GM10248 (cell line): ENCODE results near the gene PTCRA.
A peak's percentile ranks its signal among the peaks of the same experiment; 100 is the strongest.
"Not testable (repeated sequence)": the region's sequence is repeated elsewhere in the genome, so short reads cannot be mapped to it uniquely, and the experiment has no call there.

Experiments
- CTCF ChIA-PET: fragments of 300-600 bp; sonication (Branson Sonifier 250); formaldehyde crosslinking; extraction: SDS; loops from one replicate; lab custom pipeline; 2021; ENCODE audit warnings: antibody characterized with exemption; lab: Yijun Ruan, JAX
- POLR2A ChIA-PET: fragments of 350-650 bp; sonication (Branson Sonifier 250); formaldehyde crosslinking; extraction: SDS; loops from one replicate; lab custom pipeline; 2020; ENCODE audit warnings: antibody characterized with exemption; lab: Yijun Ruan, JAX
- DNase-seq: peaks from one replicate; pipeline ENCODE4 v3.0.0; 2012; ENCODE audit errors: extremely low spot score
- TF ChIP-seq, protein P1 (sequence below): IDR thresholded peaks from 2 replicates; pipeline ENCODE4 v1.5.1; 2012; ENCODE audit warnings: mild to moderate bottlenecking, low read depth; ENCODE audit errors: extremely low read depth, missing control alignments, control extremely low read depth

PTCRA gene

GRCh38 chr6:42896178-42896719 is 19.6 kb upstream of the PTCRA start:
- TF ChIP-seq, protein P1, sequence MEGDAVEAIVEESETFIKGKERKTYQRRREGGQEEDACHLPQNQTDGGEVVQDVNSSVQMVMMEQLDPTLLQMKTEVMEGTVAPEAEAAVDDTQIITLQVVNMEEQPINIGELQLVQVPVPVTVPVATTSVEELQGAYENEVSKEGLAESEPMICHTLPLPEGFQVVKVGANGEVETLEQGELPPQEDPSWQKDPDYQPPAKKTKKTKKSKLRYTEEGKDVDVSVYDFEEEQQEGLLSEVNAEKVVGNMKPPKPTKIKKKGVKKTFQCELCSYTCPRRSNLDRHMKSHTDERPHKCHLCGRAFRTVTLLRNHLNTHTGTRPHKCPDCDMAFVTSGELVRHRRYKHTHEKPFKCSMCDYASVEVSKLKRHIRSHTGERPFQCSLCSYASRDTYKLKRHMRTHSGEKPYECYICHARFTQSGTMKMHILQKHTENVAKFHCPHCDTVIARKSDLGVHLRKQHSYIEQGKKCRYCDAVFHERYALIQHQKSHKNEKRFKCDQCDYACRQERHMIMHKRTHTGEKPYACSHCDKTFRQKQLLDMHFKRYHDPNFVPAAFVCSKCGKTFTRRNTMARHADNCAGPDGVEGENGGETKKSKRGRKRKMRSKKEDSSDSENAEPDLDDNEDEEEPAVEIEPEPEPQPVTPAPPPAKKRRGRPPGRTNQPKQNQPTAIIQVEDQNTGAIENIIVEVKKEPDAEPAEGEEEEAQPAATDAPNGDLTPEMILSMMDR = no peak
- no peak for DNase-seq
- ChIA-PET CTCF (interaction anchor here (1.3 kb wide), 1 partner anchor 235 kb away, joined by 4 read pairs; no protein-coding TSS in a partner anchor), POLR2A (no interaction called here)

DNA sequence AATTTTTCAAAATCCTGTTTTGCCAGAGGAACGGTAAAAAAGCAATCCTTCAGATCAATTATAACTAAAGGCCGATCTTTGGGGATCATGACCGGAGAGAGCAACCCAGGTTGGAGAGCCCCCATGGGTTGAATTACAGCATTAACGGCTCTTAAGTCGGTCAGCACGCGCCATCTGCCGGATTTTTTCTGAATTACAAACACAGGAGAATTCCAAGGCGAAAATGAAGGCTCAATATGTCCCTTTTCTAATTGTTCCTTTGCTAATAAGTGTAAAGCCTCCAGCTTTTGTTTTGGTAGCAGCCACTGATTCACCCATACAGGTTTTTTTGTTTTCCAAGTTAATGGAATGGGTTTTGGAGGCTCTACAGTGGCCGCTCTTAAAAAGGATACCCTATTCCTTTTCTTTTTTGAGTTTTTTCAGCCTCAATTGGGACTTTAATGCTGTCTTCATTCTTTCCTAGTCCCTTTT is 16.9 kb upstream of the PTCRA start:
- TF ChIP-seq, protein P1 = peak; percentile 71
- ChIA-PET POLR2A (no interaction called here), CTCF (interaction anchor here (1.0 to 1.9 kb wide), 5 partner anchors 12 to 245 kb away, joined by 3 to 4 read pairs (median 4); no protein-coding TSS in a partner anchor)

GRCh38 chr6:42899871-42900270 is 16.0 kb upstream of the PTCRA start:
- ChIA-PET POLR2A (no interaction called here), CTCF (interaction anchor here (0.7 to 3.6 kb wide), 12 partner anchors 8 to 251 kb away, joined by 3 to 65 read pairs (median 6); partner anchors contain the start of gene CNPY3)
- TF ChIP-seq, protein P1 = no peak

More for the DNA sequence above, 16.9 kb upstream of the PTCRA start:
- DNase-seq = no peak

DNA sequence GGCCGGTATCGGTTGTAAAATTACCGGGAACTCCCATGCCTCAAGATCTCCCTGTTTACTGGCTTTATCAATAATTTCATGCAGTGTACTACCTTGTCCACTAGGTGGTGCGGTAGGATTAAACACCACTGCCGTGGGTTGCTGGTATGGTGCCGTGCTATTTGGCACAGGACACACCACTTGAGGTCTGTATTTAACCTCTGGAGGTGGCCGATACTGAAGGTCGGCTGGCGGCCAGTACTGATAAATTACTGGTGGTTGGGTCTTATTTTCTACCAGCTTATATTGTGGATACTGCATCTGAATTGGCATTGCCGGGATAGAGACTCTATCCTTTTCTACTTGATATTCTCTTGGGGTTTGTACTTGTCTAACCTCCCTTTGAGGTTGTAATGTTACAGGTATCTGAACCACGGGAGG is 14.3 kb upstream of the PTCRA start:
- ChIA-PET CTCF (interaction anchor here (0.6 to 3.6 kb wide), 18 partner anchors 10 to 606 kb away, joined by 3 to 65 read pairs (median 4); partner anchors contain the start of genes CNPY3, KLHDC3, MEA1 and PEX6), POLR2A (no interaction called here)
- peak; percentile 58 for DNase-seq
- TF ChIP-seq, protein P1 = peak; percentile 92

More at GRCh38 chr6:42899871-42900270, 16.0 kb upstream of the PTCRA start:
- no peak for DNase-seq

DNA sequence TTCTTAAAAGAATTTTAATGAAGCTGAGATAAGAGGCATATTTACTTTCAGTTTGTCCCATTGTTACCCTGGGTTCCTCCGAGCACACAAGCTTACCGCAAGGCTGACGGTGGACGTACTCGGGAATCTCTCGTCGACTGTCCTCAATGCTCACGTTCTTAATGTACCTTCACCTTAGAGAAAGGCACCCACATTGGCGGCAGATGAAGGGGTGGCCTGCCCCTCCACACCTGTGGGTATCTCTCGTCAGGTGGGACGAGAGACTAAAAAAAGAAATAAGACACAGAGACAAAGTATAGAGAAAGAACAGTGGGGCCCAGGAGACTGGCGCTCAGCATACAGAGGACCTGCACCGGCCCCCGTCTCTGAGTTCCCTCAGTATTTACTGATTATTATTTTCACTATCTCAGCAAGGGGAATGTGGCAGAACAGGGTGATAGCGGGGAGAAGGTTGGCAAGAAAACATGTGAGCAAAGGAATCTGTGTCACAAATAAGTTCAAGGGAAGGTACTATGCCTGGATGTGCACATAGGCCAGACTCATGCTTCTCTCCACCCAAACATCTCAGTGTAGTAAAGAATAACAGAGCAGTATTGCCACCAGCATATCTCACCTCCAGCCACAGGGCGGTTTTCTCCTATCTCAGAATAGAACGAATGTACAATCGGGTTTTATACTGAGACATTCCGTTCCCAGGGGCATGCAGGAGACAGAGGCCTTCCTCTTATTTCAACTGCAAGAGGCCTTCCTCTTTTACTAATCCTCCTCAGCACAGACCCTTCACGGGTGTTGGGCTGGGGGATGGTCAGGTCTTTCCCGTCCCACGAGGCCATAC is 13.2 kb upstream of the PTCRA start:
- POLR2A ChIA-PET, DNase-seq: not testable (repeated sequence)
- CTCF ChIA-PET = interaction anchor here (1.2 to 3.6 kb wide), 7 partner anchors 10 to 243 kb away, joined by 3 to 65 read pairs (median 6); partner anchors contain the start of genes KLHDC3, MEA1, PTCRA and RRP36

- no peak for DNase-seq
- CTCF ChIA-PET = interaction anchor here (2.1 kb wide), 1 partner anchor 243 kb away, joined by 9 read pairs; no protein-coding TSS in a partner anchor
- TF ChIP-seq, protein P1 = no peak
- POLR2A ChIA-PET = interaction anchor here (0.7 kb wide), 1 partner anchor 61 kb away, joined by 7 read pairs; no protein-coding TSS in a partner anchor
Observed at GRCh38 chr6:42904467-42904866, 11.4 kb upstream of the PTCRA start.
